ENCODE data around the gene CCK. TPM values are rescaled to one million over a fixed set of nuclear protein-coding genes. Genes with fewer than 3 reads are reported as not detected.

CCK gene
- polyA plus RNA-seq, 3 donors = not detected

DNA sequence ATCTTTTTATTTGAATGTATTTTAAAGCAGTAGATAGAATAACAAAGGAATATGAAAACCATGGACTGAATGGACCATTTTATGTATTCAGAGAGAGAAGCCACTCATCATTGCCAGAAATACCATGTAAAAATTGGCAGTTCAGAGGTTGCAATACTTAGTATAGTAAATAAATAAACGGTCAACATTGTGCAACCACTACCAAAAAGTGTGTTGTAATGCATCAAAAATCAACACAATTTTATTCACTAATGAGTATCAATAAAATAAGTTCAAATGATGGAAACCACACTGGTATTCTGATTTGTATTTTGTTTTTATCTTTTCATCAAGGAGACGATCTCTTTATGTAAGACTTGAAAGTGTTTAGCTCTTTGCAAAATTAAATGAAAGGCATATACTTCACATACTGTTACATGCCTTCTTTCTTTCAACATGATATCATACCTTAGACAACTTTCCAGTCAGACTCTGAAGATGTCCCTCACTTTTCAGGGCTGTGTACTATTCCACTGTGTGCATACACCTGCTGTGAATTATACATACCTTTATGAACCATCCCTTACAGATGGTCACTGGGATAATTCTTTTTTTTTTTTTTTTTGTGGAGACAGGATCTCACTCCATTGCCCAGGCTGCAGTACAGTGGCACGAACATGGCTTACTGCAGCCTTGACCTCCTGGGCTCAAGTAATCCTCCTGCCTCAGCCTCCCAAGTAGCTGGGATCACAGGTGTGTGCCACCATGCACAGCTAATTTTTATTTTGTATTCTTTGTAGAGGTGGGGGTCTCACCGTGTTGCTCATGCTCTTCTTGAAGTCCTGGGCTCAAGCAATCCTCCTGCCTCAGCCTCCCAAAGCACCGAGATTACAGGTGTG, 40.3 kb downstream of the CCK start:
- TF ChIP-seq, protein P1, sequence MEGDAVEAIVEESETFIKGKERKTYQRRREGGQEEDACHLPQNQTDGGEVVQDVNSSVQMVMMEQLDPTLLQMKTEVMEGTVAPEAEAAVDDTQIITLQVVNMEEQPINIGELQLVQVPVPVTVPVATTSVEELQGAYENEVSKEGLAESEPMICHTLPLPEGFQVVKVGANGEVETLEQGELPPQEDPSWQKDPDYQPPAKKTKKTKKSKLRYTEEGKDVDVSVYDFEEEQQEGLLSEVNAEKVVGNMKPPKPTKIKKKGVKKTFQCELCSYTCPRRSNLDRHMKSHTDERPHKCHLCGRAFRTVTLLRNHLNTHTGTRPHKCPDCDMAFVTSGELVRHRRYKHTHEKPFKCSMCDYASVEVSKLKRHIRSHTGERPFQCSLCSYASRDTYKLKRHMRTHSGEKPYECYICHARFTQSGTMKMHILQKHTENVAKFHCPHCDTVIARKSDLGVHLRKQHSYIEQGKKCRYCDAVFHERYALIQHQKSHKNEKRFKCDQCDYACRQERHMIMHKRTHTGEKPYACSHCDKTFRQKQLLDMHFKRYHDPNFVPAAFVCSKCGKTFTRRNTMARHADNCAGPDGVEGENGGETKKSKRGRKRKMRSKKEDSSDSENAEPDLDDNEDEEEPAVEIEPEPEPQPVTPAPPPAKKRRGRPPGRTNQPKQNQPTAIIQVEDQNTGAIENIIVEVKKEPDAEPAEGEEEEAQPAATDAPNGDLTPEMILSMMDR (IDR thresholded peaks at IDR 0.05) = no peak
- H3K36me3 ChIP-seq (replicated peaks in 1 of 2; ENCODE audit: control insufficient read depth in 1 of 2, insufficient read depth in 2 of 2, low read length in 2 of 2) = peaks cover 40 to 52% of the 10 kb centered on the region in 2 donors
- H3K27ac Mint-ChIP-seq = no peak overlapping the region

DNA sequence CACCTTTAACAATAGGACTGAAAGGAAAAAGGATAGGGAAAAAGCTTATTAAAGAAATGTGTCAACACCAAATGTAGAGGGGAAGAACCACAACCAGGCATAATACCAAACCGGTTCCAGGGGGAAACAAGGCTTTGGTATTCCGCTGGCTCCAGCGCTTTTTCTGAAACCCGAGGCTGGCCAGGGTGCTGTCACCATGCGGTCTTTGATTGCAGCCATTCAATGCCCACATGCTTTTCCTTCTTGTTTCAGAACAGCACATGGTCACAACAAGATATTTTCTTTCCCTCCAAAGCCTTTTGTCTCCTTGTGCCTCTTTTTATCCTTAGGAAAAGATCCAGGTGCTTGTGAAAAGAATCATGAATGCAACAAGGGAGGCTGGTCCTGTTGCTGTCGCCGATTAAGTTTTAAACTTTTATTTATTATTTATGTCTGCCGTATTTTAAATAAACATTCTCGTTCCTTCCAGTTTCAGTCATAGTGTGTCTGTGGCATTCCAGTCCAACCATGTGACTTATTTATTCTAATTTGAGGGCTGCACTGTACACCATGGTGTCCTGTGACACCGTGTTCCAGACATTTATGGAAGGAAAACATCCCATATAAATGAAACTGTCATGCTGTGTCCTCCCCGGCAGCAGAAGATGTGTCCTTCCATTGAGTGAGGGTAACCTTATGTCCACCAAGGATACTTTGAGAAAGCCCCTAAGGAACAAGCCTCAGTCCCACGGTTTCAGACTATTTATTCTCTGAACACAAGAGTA, 41.1 kb downstream of the CCK start:
- DNase-seq = no peak
- Histone ChIP-seq H3K4me1 (ENCODE audit: control insufficient read depth in 1 of 2, insufficient read depth in 2 of 2, low read length in 2 of 2) (no peaks in the 10 kb centered on the region), H3K9ac (ENCODE audit: insufficient read depth, low read length, poor library complexity, severe bottlenecking) (no peak overlapping the region), H2AFZ (ENCODE audit: insufficient read depth, low read depth, low read length, poor library complexity, severe bottlenecking) (no peak overlapping the region), H3K4me2 (replicated peaks; ENCODE audit: extremely low read depth, low read length, poor library complexity, severe bottlenecking) (no peak overlapping the region), H3K36me3 (replicated peaks in 1 of 2; ENCODE audit: control insufficient read depth in 1 of 2, insufficient read depth in 2 of 2, low read length in 2 of 2) (peaks cover 49 to 61% of the 10 kb centered on the region in 2 donors), H3K27me3 (ENCODE audit: control insufficient read depth in 2 of 2, insufficient read depth in 2 of 2, low read length in 2 of 2) (no peaks in the 10 kb centered on the region), H3K4me3 (replicated peaks in 1 of 3; ENCODE audit: low read depth in 2 of 3, low read length in 3 of 3) (no peak overlapping the region), H4K20me1 (ENCODE audit: insufficient read depth, low read length) (no peaks in the 10 kb centered on the region), H3K9me3 (replicated peaks in 1 of 2; ENCODE audit: control insufficient read depth in 1 of 2, insufficient read depth in 1 of 2, low read length in 2 of 2) (no peaks in the 10 kb centered on the region), H3K27ac (ENCODE audit: low read depth in 1 of 2, low read length in 2 of 2) (no peak overlapping the region), H3K79me2 (ENCODE audit: insufficient read depth, low read length) (no peaks in the 10 kb centered on the region)
- H3K9me3 Mint-ChIP-seq = no peaks in the 10 kb centered on the region
- intact Hi-C loops (cut with micrococcal nuclease) = loop anchor here in 1 of 2 donors (10.0 kb wide), 1 partner anchor 220 kb away; no protein-coding TSS in a partner anchor
- WGBS (ENCODE audit: insufficient coverage) = 100% methylated on average over 5 of the region's 12 CpGs
- H3K4me3 Mint-ChIP-seq = no peak overlapping the region
- H3K27ac Mint-ChIP-seq = no peak overlapping the region
- peaks cover 0 to 4% (median 1%) of the 10 kb centered on the region in 3 donors for H3K27me3 Mint-ChIP-seq (ENCODE audit: low read depth in 3 of 3)
- peaks cover 50 to 63% of the 10 kb centered on the region in 2 donors for H3K36me3 Mint-ChIP-seq
- TF ChIP-seq, protein P1 (IDR thresholded peaks at IDR 0.05) = no peak
- no peaks in the 10 kb centered on the region for H3K4me1 Mint-ChIP-seq

More for the DNA sequence above, 40.3 kb downstream of the CCK start:
- Histone ChIP-seq H3K4me1 (ENCODE audit: control insufficient read depth in 1 of 2, insufficient read depth in 2 of 2, low read length in 2 of 2) (no peaks in the 10 kb centered on the region), H4K20me1 (ENCODE audit: insufficient read depth, low read length) (no peaks in the 10 kb centered on the region), H3K4me2 (replicated peaks; ENCODE audit: extremely low read depth, low read length, poor library complexity, severe bottlenecking) (no peak overlapping the region), H3K27ac (ENCODE audit: low read depth in 1 of 2, low read length in 2 of 2) (no peak overlapping the region), H3K27me3 (ENCODE audit: control insufficient read depth in 2 of 2, insufficient read depth in 2 of 2, low read length in 2 of 2) (no peaks in the 10 kb centered on the region), H2AFZ (ENCODE audit: insufficient read depth, low read depth, low read length, poor library complexity, severe bottlenecking) (no peak overlapping the region), H3K79me2 (ENCODE audit: insufficient read depth, low read length) (no peaks in the 10 kb centered on the region), H3K9ac (ENCODE audit: insufficient read depth, low read length, poor library complexity, severe bottlenecking) (no peak overlapping the region), H3K9me3 (replicated peaks in 1 of 2; ENCODE audit: control insufficient read depth in 1 of 2, insufficient read depth in 1 of 2, low read length in 2 of 2) (no peaks in the 10 kb centered on the region), H3K4me3 (replicated peaks in 1 of 3; ENCODE audit: low read depth in 2 of 3, low read length in 3 of 3) (no peak overlapping the region)
- no peaks in the 10 kb centered on the region for H3K4me1 Mint-ChIP-seq
- no peak overlapping the region for H3K4me3 Mint-ChIP-seq
- DNase-seq = no peak
- H3K27me3 Mint-ChIP-seq (ENCODE audit: low read depth in 3 of 3) = peaks cover 0 to 4% (median 2%) of the 10 kb centered on the region in 3 donors
- H3K36me3 Mint-ChIP-seq = peaks cover 41 to 54% of the 10 kb centered on the region in 2 donors
- intact Hi-C loops (cut with micrococcal nuclease) = loop anchor here in 1 of 2 donors (10.0 kb wide), 1 partner anchor 219 kb away; no protein-coding TSS in a partner anchor
- 100% methylated on average over 1 of the region's 5 CpGs for WGBS (ENCODE audit: insufficient coverage)
- H3K9me3 Mint-ChIP-seq = no peaks in the 10 kb centered on the region
